K562 (cell line): ENCODE data around the gene DNAAF2. TPM values are rescaled to one million over a fixed set of nuclear protein-coding genes. Genes with fewer than 3 reads are reported as not detected.

Source experiments
- ARID2 ChIP-seq: fragments of 450-650 bp; IDR thresholded peaks from 2 replicates; pipeline ENCODE4 v1.6.1; 2017; ENCODE audit warnings: antibody characterized with exemption, mild to moderate bottlenecking
- BRF1 ChIP-seq: IDR thresholded peaks from 3 replicates; pipeline ENCODE4 v1.6.1; 2011; ENCODE audit warnings: borderline replicate concordance, mild to moderate bottlenecking; ENCODE audit not compliant: insufficient read length; ENCODE audit errors: extremely low read depth
- CGGBP1 ChIP-seq: fragments of 250-450 bp; sonication (Bioruptor Pico); IDR thresholded peaks from 2 replicates; pipeline ENCODE4 v1.9.0; 2021; ENCODE audit warnings: mild to moderate bottlenecking
- ETV6 ChIP-seq, 3 experiments: fragments of 150-350 bp in 1 of 3; sonication (generic) in 1 of 3; formaldehyde crosslinking in 1 of 3; IDR thresholded peaks; 2 replicates each; pipeline versions ENCODE4 v1.6.1 to v1.8.0; 2014 to 2022; ENCODE audit warnings: borderline replicate concordance in 2 of 3, low read depth in 2 of 3, antibody characterized with exemption in 1 of 3, low read length in 1 of 3, mild to moderate bottlenecking in 1 of 3, missing genetic modification reagents in 1 of 3
- EZH2 ChIP-seq: IDR thresholded peaks from 2 replicates; pipeline ENCODE4 v1.6.1; 2012; ENCODE audit warnings: low read depth, mild to moderate bottlenecking, inconsistent platforms, low read length, borderline replicate concordance
- HDAC2 ChIP-seq: fragments of 450-650 bp; IDR thresholded peaks from 2 replicates; pipeline ENCODE4 v1.6.1; 2016; ENCODE audit warnings: mild to moderate bottlenecking
- HDGF ChIP-seq: fragments of 450-650 bp; IDR thresholded peaks from 2 replicates; pipeline ENCODE4 v1.6.1; 2016
- HINFP ChIP-seq: fragments of 450-650 bp; conservative IDR thresholded peaks from 2 replicates; pipeline ENCODE4 v1.6.1; 2016; ENCODE audit warnings: missing genetic modification characterization, low read depth, mild to moderate bottlenecking, control low read depth, missing compliant biosample characterization
- IRF2 ChIP-seq: sonication (generic); formaldehyde crosslinking; IDR thresholded peaks from 2 replicates; pipeline ENCODE4 v1.8.1; 2022; ENCODE audit warnings: mild to moderate bottlenecking, missing genetic modification reagents
- IRF9 ChIP-seq: fragments of 450-650 bp; IDR thresholded peaks from 2 replicates; pipeline ENCODE4 v1.6.1; 2016; ENCODE audit warnings: missing biosample characterization, missing genetic modification characterization
- KAT2B ChIP-seq: IDR thresholded peaks from one replicate; pipeline ENCODE4 v1.6.1; 2012; ENCODE audit warnings: low read depth, mild to moderate bottlenecking, control low read depth, inconsistent platforms, low read length, moderate library complexity
- KDM1A ChIP-seq, 2 experiments: fragments of 450-650 bp; IDR thresholded peaks; 2 replicates each; pipeline ENCODE4 v1.6.1; 2016; ENCODE audit warnings: mild to moderate bottlenecking in 2 of 2
- NFXL1 ChIP-seq: fragments of 450-650 bp; formaldehyde crosslinking; IDR thresholded peaks from 2 replicates; pipeline ENCODE4 v1.4.0; 2021; ENCODE audit warnings: mild to moderate bottlenecking
- NRF1 ChIP-seq, 2 experiments: fragments of 450-650 bp; IDR thresholded peaks in 1 of 2; conservative IDR thresholded peaks in 1 of 2; 2 replicates each; pipeline ENCODE4 v1.6.1; 2014; ENCODE audit warnings: mild to moderate bottlenecking in 2 of 2
- NUFIP1 ChIP-seq: fragments of 450-650 bp; IDR thresholded peaks from 2 replicates; pipeline ENCODE4 v1.6.1; 2018; ENCODE audit not compliant: partially characterized antibody
- PCBP2 ChIP-seq: fragments of 200-400 bp; formaldehyde crosslinking; IDR thresholded peaks from 2 replicates; pipeline ENCODE4 v1.6.1; 2018; ENCODE audit warnings: low read length, low read depth, mild to moderate bottlenecking, moderate library complexity; ENCODE audit not compliant: poor library complexity, severe bottlenecking
- POLR3A ChIP-seq: IDR thresholded peaks from 2 replicates; pipeline ENCODE4 v1.6.1; 2011; ENCODE audit warnings: borderline replicate concordance, mild to moderate bottlenecking, moderate library complexity; ENCODE audit not compliant: insufficient read length, insufficient read depth; ENCODE audit errors: extremely low read depth
- RBM15 ChIP-seq: fragments of 200-400 bp; formaldehyde crosslinking; IDR thresholded peaks from 2 replicates; pipeline ENCODE4 v1.6.1; 2018; ENCODE audit warnings: mild to moderate bottlenecking, low read length, moderate library complexity; ENCODE audit not compliant: insufficient read depth
- SRSF1 ChIP-seq: fragments of 200-400 bp; formaldehyde crosslinking; IDR thresholded peaks from 2 replicates; pipeline ENCODE4 v1.6.1; 2017; ENCODE audit warnings: mild to moderate bottlenecking, low read depth, low read length, moderate library complexity
- TCF15 ChIP-seq: fragments of 250-450 bp; sonication (Bioruptor Pico); IDR thresholded peaks from 2 replicates; pipeline ENCODE4 v1.8.0; 2022; ENCODE audit warnings: moderate library complexity, mild to moderate bottlenecking, inconsistent platforms
- THAP7 ChIP-seq: fragments of 250-450 bp; sonication (Bioruptor Pico); IDR thresholded peaks from 2 replicates; pipeline ENCODE4 v1.5.0; 2021
- ZNF224 ChIP-seq: sonication (generic); formaldehyde crosslinking; IDR thresholded peaks from 2 replicates; pipeline ENCODE4 v1.8.0; 2022; ENCODE audit warnings: mild to moderate bottlenecking, missing genetic modification reagents
- ZNF444 ChIP-seq: fragments of 250-450 bp; sonication (Bioruptor Pico); IDR thresholded peaks from 2 replicates; pipeline ENCODE4 v1.4.0; 2020; ENCODE audit warnings: mild to moderate bottlenecking, moderate library complexity
- ZNF695 ChIP-seq: fragments of 450-650 bp; formaldehyde crosslinking; IDR thresholded peaks from 2 replicates; pipeline ENCODE4 v1.4.0; 2020; ENCODE audit warnings: mild to moderate bottlenecking, moderate library complexity
- ZSCAN29 ChIP-seq: fragments of 450-650 bp; IDR thresholded peaks from 2 replicates; pipeline ENCODE4 v1.6.1; 2017
- polyA plus RNA-seq, 8 experiments: library from polyadenylated mRNA; depleted of rRNA in 4 of 8; stranded (reverse) in 5 of 8; unstranded in 3 of 8; fragments of >200 nt; fragmentation: Nextera tagmentation in 2 of 8; fragmentation: Illumina TruSeq in 1 of 8; extraction: Ambion mirVana in 2 of 8; extraction: Trizol in 1 of 8; gene quantifications; 2 replicates each; pipeline versions ENCODE4 v1.2.1 to v1.2.3, GENCODE V29; 2011 to 2014; ENCODE audit warnings: inconsistent platforms in 1 of 8, missing spikeins in 1 of 8
- total RNA-seq, 7 experiments: library from RNA; depleted of rRNA in 6 of 7; stranded (reverse); fragments of >200 nt in 6 of 7; fragmentation: Illumina TruSeq in 2 of 7; extraction: Trizol in 2 of 7; gene quantifications; 2 replicates each; pipeline versions ENCODE4 v1.2.1 to v1.2.3, GENCODE V29; 2011 to 2021; ENCODE audit warnings: low replicate concordance in 1 of 7

DNAAF2 gene
- total and polyA plus RNA-seq, 9 of the 15 experiments (the other 6 are each of a cell fraction or from before 2014, with no cell fraction given), result 2.4 to 14.6 (median 11.1) TPM

- TF ChIP-seq HDAC2, result no peak
- no peak for TF ChIP-seq ZSCAN29
- TF ChIP-seq NFXL1, result no peak
- TF ChIP-seq PCBP2, result no peak
- no peak for TF ChIP-seq TCF15
- TF ChIP-seq ARID2, result no peak
- TF ChIP-seq IRF9 (tag), result no peak
- TF ChIP-seq SRSF1, result no peak
- no peak for TF ChIP-seq HDGF
- no peak for TF ChIP-seq EZH2
- peak; percentile 63; the same call in 1 of the 2 replicates for TF ChIP-seq IRF2
- no peak for TF ChIP-seq NUFIP1
- TF ChIP-seq POLR3A, result no peak
- no peak for TF ChIP-seq KDM1A (IDR thresholded peaks at IDR 0.05)
- TF ChIP-seq KAT2B, result no peak
- TF ChIP-seq CGGBP1 (CRISPR knock-in tag), result no peak
- no peak for TF ChIP-seq ETV6 (IDR thresholded peaks at IDR 0.05; ENCODE audit: borderline replicate concordance in 1 of 2, low read depth in 2 of 2, low read length in 1 of 2)
- 0 out of 2 replicates have a peak, but pooled peaks have one; percentile 32 for TF ChIP-seq ETV6 (CRISPR knock-in tag; IDR thresholded peaks at IDR 0.05; ENCODE audit: borderline replicate concordance)
- no peak for TF ChIP-seq ZNF695 (CRISPR knock-in tag)
- no peak for TF ChIP-seq ZNF444
- TF ChIP-seq ZNF224, result no peak; the same call in 1 of the 2 replicates
- TF ChIP-seq HINFP (tag), result no peak
- no peak for TF ChIP-seq THAP7 (CRISPR knock-in tag)
- no peak for TF ChIP-seq NRF1 (conservative IDR thresholded peaks at IDR 0.05 in 1 of 2, IDR thresholded peaks at IDR 0.05 in 1 of 2)
- TF ChIP-seq RBM15, result no peak
- TF ChIP-seq BRF1, result no peak
Measured at GRCh38 chr14:49633640-49634546, 1.2 kb downstream of the DNAAF2 start (continued).
